GM18507 (cell line): ENCODE data around the gene CYP2F1.
"Not testable (repeated sequence)": the region's sequence is repeated elsewhere in the genome, so short reads cannot be mapped to it uniquely, and the experiment has no call there.

Source experiments
- DNase-seq: peaks from one replicate; pipeline ENCODE4 v3.0.0; 2011; ENCODE audit warnings: low read depth; ENCODE audit not compliant: insufficient read length; ENCODE audit errors: extremely low spot score
- FAIRE-seq: peaks from 2 replicates; lab custom pipeline; 2011; peaks lifted over from hg19 to GRCh38; lab: Jason Lieb, UNC

CYP2F1 gene, protein sequence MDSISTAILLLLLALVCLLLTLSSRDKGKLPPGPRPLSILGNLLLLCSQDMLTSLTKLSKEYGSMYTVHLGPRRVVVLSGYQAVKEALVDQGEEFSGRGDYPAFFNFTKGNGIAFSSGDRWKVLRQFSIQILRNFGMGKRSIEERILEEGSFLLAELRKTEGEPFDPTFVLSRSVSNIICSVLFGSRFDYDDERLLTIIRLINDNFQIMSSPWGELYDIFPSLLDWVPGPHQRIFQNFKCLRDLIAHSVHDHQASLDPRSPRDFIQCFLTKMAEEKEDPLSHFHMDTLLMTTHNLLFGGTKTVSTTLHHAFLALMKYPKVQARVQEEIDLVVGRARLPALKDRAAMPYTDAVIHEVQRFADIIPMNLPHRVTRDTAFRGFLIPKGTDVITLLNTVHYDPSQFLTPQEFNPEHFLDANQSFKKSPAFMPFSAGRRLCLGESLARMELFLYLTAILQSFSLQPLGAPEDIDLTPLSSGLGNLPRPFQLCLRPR

GRCh38 chr19:41114132-41114531 lies at the start of gene CYP2F1:
CYP2F1 (plus strand) TSS chr19:41114432; CDS start chr19:41116189, 1,757 bp downstream.
- no peak for FAIRE-seq
- no peak for DNase-seq

DNA sequence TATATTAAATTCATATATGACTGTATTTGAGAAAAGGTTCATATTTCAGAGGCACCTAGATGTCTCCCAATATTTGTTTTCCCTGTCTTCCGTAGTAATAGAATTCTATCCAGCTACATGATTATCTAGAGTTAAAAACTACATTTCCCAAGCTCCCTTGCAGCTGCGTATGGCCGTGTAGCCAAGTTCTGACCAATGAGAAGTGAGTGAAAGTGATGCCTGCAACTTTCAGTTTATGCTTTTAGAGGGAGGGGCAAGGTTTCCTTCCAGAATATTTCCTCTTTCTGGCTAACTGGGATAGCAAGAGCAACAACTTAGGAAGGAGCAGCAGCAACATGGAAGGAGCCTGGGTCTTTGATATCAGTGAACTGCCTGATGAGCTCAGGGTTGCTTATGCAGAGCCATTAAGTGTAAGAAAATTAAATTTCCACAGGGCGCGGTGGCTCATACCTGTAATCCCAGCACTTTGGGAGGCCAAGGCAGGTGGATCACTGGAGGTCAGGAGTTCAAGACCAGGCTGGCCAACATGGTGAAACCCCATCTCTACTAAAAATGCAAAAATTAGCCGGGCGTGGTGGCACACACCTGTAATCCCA lies 49.2 kb upstream of the CYP2F1 start:
- peak; percentile 42 for FAIRE-seq
- no peak for DNase-seq

DNA sequence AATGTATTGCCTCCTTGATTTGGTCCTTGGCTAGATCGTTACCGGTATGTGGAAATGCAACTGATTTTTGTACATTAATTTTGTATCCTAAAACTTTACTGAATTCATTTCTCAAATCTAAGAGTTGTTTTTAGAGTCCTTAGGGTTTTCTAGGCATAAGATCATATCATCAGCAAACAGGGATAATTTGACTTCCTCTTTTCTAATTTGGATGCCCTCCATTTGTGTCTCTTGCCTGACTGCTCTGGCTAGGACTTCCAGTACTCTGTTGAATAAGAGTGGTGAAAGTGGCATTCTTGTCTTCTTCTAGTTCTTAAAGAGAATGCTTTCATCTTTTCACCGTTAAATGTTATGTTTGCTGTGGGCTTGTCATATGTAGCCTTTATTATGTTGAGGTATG lies 37.9 kb upstream of the CYP2F1 start:
- FAIRE-seq (no peak), DNase-seq (no peak)

DNA sequence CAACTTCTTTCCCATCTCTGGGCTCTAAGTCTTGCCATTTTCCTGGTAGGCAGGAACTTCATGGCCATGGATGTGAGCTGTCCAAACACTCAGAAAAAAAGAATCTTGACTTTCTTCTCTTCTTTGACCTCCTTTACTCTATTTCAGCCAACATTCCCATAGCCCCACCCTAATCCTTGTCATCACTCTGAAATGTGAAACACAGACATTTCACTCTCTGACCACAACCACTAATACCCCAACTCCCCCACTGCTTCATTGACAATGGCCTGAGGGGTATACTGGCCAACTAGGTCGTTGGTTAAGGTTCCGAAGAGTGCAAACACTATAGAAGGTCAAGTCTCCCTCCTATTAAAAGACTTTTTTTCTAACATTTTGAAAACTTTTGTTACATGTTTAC lies 30.7 kb upstream of the CYP2F1 start:
- no peak for FAIRE-seq
- no peak for DNase-seq

- DNase-seq: no peak
- FAIRE-seq: no peak
These were observed 28.4 kb upstream of the CYP2F1 start for GRCh38 chr19:41085748-41086415.

DNA sequence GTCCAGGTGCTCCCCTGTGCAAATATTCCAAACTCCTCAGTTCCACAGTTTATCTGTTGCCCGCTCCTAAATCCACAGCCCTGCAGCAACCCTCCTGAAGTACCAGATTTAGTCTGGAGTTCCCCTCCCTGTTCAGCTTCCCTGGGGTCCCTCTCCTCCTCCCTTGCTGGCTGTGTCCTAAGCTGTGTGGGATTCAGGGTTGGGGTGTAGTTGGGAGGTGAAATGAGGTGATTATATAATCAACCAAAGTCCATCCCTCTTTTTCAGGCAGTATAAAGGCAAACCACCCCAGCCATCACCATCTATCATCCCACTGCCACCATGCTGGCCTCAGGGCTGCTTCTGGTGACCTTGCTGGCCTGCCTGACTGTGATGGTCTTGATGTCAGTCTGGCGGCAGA lies 26.1 kb upstream of the CYP2F1 start, which contains the start of gene CYP2A13:
Gene CYP2A13, plus strand, starts transcription at position 301 of the 400 bp plus-strand sequence. Its CDS starts 21 bp downstream, at position 322.
- no peak for FAIRE-seq
- DNase-seq: no peak

- DNase-seq: no peak
- FAIRE-seq: no peak
These were observed 24.3 kb upstream of the CYP2F1 start for GRCh38 chr19:41089959-41090358.

DNA sequence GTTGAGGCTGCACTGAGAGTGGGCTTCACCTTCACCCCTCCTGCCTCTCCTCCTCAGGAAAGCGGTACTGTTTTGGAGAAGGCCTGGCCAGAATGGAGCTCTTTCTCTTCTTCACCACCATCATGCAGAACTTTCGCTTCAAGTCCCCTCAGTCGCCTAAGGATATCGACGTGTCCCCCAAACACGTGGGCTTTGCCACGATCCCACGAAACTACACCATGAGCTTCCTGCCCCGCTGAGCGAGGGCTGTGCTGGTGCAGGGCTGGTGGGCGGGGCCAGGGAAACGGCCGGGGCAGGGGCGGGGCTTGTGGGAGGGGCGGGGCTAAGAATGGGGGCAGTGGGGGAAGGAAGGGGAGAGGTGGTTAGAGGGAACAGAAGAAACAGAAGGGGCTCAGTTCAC lies 18.5 kb upstream of the CYP2F1 start:
- no peak for DNase-seq
- no peak for FAIRE-seq

- no peak for DNase-seq
- FAIRE-seq: no peak
These were observed 17.9 kb upstream of the CYP2F1 start for GRCh38 chr19:41096353-41096752.

DNA sequence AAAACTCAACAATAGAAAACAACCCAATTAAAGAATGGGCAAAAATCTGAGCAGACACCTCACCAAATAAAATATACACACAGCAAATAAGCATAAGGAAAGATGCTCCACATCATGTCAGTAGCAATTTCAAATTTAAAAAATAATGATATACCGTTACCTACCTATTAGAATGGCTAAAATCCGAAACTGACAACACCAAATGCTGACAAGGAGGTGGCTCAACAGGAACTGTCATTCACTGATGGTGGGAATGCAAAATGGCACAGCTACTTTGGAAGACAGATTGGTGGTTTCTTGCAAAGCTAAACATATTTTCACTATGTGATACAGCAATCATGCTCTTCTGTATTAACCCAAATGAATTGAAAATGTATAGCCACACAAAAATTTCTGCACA lies 16.9 kb upstream of the CYP2F1 start:
- FAIRE-seq (no peak), DNase-seq (no peak)

- no peak for DNase-seq
- no peak for FAIRE-seq
These were observed 15.5 kb upstream of the CYP2F1 start for GRCh38 chr19:41098762-41099161.

GRCh38 chr19:41102210-41102609 lies 12.0 kb upstream of the CYP2F1 start:
- DNase-seq, FAIRE-seq: not testable (repeated sequence)

DNA sequence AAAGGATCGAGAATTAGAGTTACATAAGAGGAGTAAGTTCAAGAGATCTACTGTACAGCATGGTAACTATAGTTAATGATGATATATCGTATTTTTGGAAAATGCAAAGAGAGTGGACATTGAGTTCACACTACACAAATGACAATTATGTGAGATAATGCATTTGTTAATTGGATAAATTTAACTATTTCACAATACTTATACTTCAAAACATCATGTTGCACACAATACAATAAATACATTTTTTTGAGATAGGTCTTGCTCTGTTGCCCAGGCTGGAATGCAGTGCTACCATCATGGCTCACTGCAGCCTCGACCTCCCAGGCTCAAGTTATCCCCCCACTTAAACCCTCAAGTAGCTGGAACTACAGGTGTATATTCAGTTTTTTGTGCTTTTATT lies 8.1 kb upstream of the CYP2F1 start:
- DNase-seq: no peak
- FAIRE-seq: no peak

- FAIRE-seq (no peak), DNase-seq (no peak)
These were observed 2.9 kb upstream of the CYP2F1 start for GRCh38 chr19:41111296-41111695.

- DNase-seq: no peak
- FAIRE-seq: no peak
These were observed 2.4 kb upstream of the CYP2F1 start for GRCh38 chr19:41111750-41112295.

- FAIRE-seq: no peak
- DNase-seq: no peak
These were observed 1.4 kb upstream of the CYP2F1 start for GRCh38 chr19:41112728-41113290.

DNA sequence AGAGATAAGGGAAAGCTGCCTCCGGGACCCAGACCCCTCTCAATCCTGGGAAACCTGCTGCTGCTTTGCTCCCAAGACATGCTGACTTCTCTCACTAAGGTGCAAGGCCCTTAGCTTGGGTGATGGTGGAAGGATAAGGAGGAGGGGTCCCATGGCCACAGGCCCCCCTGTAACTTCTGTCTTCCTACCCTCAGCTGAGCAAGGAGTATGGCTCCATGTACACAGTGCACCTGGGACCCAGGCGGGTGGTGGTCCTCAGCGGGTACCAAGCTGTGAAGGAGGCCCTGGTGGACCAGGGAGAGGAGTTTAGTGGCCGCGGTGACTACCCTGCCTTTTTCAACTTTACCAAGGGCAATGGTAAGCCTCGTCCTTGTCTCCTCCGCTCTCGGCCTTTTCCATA lies 2.0 kb downstream of the CYP2F1 start:
- DNase-seq (no peak), FAIRE-seq (no peak)

DNA sequence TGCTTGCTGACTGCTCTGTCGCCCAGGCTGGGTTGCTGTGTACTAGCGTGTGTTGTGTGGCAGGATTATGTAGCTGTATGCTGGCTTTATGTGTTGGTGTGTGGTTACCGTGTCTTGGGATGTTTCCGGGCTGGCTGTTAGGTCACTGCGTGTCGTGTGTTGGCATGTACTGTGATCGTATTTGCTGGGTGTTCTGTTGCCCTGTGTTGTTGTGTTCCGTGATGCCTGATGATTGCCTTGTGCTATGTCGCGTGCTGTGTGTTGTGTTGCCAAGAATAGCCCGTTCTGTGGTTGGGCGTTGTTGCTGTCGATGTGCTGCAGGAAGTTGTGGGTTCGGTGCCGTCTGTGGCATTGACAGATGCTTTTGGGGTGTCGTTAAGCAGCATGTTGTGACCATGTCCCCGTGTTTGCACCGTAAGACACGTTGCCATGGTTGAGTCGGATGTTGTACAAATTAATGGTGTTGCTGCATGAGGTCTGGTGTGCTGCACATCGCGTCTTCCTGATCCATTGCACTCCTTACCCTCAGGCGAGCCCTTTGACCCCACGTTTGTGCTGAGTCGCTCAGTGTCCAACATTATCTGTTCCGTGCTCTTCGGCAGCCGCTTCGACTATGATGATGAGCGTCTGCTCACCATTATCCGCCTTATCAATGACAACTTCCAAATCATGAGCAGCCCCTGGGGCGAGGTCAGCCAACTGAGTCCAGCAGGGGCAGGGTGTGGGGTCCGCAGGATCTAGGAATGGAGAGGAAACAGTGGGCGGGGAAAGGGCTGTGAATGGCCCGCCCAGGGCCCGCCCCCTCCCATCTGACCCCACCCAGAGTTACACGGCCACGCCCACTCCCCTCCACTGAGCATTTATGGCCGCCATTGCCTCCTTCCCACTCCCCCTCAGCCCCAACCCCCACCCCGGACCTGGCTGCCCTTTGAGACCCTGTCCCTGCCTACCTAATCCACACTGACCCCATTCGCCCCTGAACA lies 7.0 kb downstream of the CYP2F1 start:
- FAIRE-seq: not testable (repeated sequence)

GRCh38 chr19:41122846-41123245 lies 8.6 kb downstream of the CYP2F1 start:
- not testable (repeated sequence) for FAIRE-seq, DNase-seq

More for the DNA sequence above, 7.0 kb downstream of the CYP2F1 start:
- not testable (repeated sequence) for DNase-seq
